NCI-H524 (cell line): ENCODE results near the gene DYRK3.

ENCODE experiments used
- DNase-seq, 2 experiments: peaks; one replicate each; lab custom pipeline; 2025; lab: John Stamatoyannopoulos, UW

DYRK3 gene

GRCh38 chr1:206661161-206661820, 26.0 kb downstream of the DYRK3 start:
- DNase-seq, result no peak

- DNase-seq, result no peak
These were observed 27.2 kb downstream of the DYRK3 start for GRCh38 chr1:206662396-206663092.

GRCh38 chr1:206663362-206663761, 28.0 kb downstream of the DYRK3 start:
- DNase-seq, result no peak

GRCh38 chr1:206663832-206664652, 28.7 kb downstream of the DYRK3 start:
- peak; percentile 49 to 73 for DNase-seq

- no peak for DNase-seq
These were observed 29.4 kb downstream of the DYRK3 start for GRCh38 chr1:206664740-206665139.

- no peak for DNase-seq
These were observed 30.8 kb downstream of the DYRK3 start for GRCh38 chr1:206666031-206666561.

GRCh38 chr1:206666954-206667665, 31.8 kb downstream of the DYRK3 start:
- no peak for DNase-seq

- DNase-seq, result peak in 1 of 2 experiments; percentile 4
These were observed 33.0 kb downstream of the DYRK3 start for GRCh38 chr1:206668351-206668750.

GRCh38 chr1:206668874-206669410, 33.6 kb downstream of the DYRK3 start:
- no peak for DNase-seq

GRCh38 chr1:206672011-206672688, 36.8 kb downstream of the DYRK3 start:
- DNase-seq, result no peak

GRCh38 chr1:206672844-206673758, 37.8 kb downstream of the DYRK3 start:
- DNase-seq, result no peak

- DNase-seq, result no peak
These were observed 38.9 kb downstream of the DYRK3 start for GRCh38 chr1:206674236-206674635.

GRCh38 chr1:206674745-206675175, 39.4 kb downstream of the DYRK3 start:
- no peak for DNase-seq

GRCh38 chr1:206676499-206676898, 41.2 kb downstream of the DYRK3 start:
- no peak for DNase-seq

GRCh38 chr1:206678490-206678889, 43.2 kb downstream of the DYRK3 start:
- no peak for DNase-seq

- no peak for DNase-seq
These were observed 44.4 kb downstream of the DYRK3 start for GRCh38 chr1:206679738-206680211.

- DNase-seq, result no peak
These were observed 44.9 kb downstream of the DYRK3 start for GRCh38 chr1:206680279-206680678.

- no peak for DNase-seq
These were observed 46.0 kb downstream of the DYRK3 start for GRCh38 chr1:206681359-206681758.

- no peak for DNase-seq
These were observed 46.8 kb downstream of the DYRK3 start for GRCh38 chr1:206682111-206682510.

GRCh38 chr1:206683313-206683712, 48.0 kb downstream of the DYRK3 start:
- DNase-seq, result no peak
